Measurements from ENCODE around the gene TIGD7.

The TIGD7 gene

DNA sequence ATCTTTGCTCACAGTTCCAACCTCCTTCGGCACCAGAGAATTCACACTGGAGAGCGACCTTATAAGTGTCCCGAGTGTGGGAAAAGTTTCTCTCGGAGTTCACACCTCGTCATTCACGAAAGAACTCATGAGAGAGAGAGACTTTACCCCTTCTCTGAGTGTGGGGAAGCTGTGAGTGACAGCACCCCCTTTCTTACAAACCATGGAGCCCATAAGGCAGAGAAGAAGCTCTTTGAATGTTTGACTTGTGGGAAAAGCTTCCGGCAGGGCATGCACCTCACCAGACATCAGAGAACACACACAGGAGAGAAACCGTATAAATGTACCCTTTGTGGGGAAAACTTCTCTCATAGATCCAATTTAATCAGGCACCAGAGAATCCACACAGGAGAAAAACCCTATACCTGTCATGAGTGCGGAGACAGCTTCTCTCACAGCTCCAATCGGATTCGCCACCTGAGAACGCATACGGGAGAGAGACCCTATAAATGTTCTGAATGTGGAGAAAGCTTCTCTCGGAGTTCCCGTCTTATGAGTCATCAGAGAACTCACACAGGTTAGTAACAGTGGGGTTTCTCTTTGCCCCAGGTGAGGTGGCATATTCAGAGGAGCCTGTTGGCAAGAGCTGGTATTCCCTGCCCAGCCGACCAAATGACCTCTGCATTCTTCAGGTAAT lies 15.1 kb downstream of the TIGD7 start:
- no peak for DNase-seq (ENCODE audit: low read depth, low spot score)
- Histone ChIP-seq H3K4me3 (no peak overlapping the region), H3K9ac (ENCODE audit: insufficient read length) (no peak overlapping the region), H3K36me3 (ENCODE audit: insufficient read depth, low read length) (peaks cover 87% of the 10 kb centered on the region), H3K27ac (no peak overlapping the region), H3K9me3 (ENCODE audit: low read depth, low read length) (peaks cover 54% of the 10 kb centered on the region)
- TF ChIP-seq FOXP2 (optimal IDR thresholded peaks at IDR 0.05; ENCODE audit: control extremely low read depth, extremely low read length, insufficient read depth): no peak
- TF ChIP-seq POLR2AphosphoS5 (IDR thresholded peaks at IDR 0.05; ENCODE audit: borderline replicate concordance, low read depth, low read length): no peak
- TF ChIP-seq EZH2 (IDR thresholded peaks at IDR 0.05): no peak

DNA sequence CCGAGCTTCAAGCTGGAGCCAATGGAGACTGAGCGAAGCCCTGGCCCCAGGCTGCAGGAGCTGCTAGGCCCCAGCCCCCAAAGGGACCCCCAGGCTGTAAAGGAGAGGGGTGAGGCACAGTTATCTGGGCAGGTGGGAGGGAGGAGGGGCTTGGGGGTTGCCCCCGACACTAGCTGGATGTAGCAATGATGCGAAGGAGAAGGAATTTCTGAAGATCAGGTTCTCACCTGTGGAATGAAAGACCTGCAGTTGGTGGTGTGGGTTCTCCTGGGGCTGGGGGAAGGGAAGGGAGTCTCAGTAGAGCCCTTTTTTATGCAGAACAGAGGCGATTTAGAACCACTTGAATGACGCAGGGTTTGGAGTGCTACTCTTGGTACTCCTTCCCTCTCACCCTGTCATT lies 20.1 kb downstream of the TIGD7 start:
- Histone ChIP-seq H3K9ac (ENCODE audit: insufficient read length) (no peak overlapping the region), H3K36me3 (ENCODE audit: insufficient read depth, low read length) (peaks cover 51% of the 10 kb centered on the region), H3K27ac (no peak overlapping the region), H3K4me3 (peak overlapping the region; percentile 99), H3K9me3 (ENCODE audit: low read depth, low read length) (peaks cover 27% of the 10 kb centered on the region)
- TF ChIP-seq POLR2AphosphoS5 (IDR thresholded peaks at IDR 0.05; ENCODE audit: borderline replicate concordance, low read depth, low read length) (no peak), EZH2 (IDR thresholded peaks at IDR 0.05) (no peak), FOXP2 (optimal IDR thresholded peaks at IDR 0.05; ENCODE audit: control extremely low read depth, extremely low read length, insufficient read depth) (no peak)
- DNase-seq (ENCODE audit: low read depth, low spot score): no peak

DNA sequence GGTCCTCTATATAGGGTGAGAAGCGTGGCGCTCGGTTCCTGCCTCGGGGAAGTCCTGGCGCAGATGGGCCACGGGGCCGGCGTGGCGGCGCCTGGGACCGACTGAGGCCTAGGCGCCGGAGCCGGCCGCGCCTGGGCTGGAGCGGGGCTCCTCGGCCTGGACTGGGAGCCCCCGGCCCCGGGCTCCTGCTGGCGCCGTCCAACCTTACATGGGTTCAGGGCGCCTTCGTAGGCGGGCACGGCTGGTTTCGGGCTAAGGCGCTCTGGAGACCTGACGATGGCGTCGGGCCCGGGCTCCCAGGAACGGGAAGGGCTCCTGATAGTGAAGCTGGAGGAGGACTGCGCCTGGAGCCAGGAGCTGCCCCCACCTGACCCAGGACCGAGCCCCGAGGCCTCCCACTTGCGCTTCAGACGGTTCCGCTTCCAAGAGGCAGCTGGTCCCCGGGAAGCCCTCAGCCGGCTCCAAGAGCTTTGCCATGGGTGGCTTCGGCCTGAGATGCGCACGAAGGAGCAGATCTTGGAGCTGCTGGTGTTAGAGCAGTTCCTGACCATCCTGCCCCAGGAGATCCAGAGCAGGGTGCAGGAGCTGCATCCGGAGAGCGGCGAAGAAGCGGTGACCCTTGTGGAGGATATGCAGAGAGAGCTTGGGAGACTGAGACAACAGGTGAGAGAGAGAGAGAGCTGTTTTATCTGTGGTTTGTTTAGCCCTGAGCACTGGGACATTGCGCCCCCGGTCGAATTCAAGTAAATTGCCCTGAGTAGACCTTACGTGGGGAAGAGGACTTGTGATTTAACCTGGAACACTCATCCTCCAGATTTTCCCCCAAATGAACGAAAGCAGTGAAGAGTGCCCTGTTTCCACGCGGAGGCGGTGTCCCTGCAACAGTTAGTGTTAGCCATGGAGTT lies 21.4 kb downstream of the TIGD7 start:
- peak overlapping the region; percentile 99 for H3K27ac ChIP-seq
- peaks cover 38% of the 10 kb centered on the region for H3K36me3 ChIP-seq (ENCODE audit: insufficient read depth, low read length)
- TF ChIP-seq FOXP2 (optimal IDR thresholded peaks at IDR 0.05; ENCODE audit: control extremely low read depth, extremely low read length, insufficient read depth): no peak
- no peak for TF ChIP-seq EZH2 (IDR thresholded peaks at IDR 0.05)
- TF ChIP-seq POLR2AphosphoS5 (IDR thresholded peaks at IDR 0.05; ENCODE audit: borderline replicate concordance, low read depth, low read length): no peak
- peak overlapping the region; percentile 99 for H3K4me3 ChIP-seq
- no peak for DNase-seq (ENCODE audit: low read depth, low spot score)
- H3K9ac ChIP-seq (ENCODE audit: insufficient read length): peak overlapping the region; percentile 98
- H3K9me3 ChIP-seq (ENCODE audit: low read depth, low read length): peaks cover 14% of the 10 kb centered on the region

DNA sequence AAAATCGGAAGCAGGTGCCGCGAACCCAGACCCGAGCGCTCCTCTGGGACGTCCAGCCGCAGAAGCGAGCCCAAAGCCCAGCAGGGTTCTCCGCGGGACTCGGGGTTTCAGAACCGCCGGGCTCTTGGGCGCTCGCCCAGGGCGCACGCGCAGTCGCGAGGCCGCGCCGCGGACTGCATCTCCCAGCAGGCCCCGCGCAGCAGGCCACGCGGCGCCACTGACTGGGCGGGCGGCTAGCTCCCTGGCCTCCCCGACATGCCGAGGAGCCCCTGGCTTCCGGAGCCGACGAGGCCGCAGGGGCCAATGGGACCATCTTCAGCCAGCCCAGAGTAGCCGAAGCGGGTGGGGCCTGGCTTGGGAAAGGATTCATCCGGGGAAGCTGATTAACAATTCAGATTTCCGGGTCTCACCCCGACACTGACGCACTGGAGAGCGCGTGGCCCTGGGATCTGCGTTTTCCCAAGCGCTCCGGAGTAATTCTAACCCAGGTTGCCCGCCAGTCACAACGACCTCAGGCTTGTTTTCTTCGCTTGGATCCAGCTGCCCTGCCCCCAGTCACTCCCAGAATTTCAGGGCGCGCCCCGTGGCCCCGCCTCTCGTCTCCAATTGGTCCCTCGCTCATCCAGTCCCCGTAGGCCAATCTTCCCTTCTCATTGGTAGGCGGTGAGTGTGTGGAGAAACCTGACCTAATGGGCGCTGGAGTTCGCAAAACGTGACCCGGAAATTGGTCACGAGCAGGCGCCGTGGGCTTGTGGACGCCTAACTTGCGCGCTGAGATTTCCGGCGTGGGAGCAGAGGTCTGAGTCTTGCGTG lies 22.3 kb downstream of the TIGD7 start, which contains the start of gene ZNF263:
TSS of gene ZNF263 (plus strand) at position 762 of the 813 bp plus-strand sequence. CDS start 328 bp downstream, outside the sequence.
- peak; percentile 84 for DNase-seq (ENCODE audit: low read depth, low spot score)
- peaks cover 30% of the 10 kb centered on the region for H3K36me3 ChIP-seq (ENCODE audit: insufficient read depth, low read length)
- no peak for TF ChIP-seq EZH2 (IDR thresholded peaks at IDR 0.05)
- peak; percentile 37 for TF ChIP-seq FOXP2 (optimal IDR thresholded peaks at IDR 0.05; ENCODE audit: control extremely low read depth, extremely low read length, insufficient read depth)
- TF ChIP-seq POLR2AphosphoS5 (IDR thresholded peaks at IDR 0.05; ENCODE audit: borderline replicate concordance, low read depth, low read length): peak; percentile 71
- H3K9me3 ChIP-seq (ENCODE audit: low read depth, low read length): peaks cover 12% of the 10 kb centered on the region
- peak within 1 kb of the TSS; percentile 99 for H3K4me3 ChIP-seq
- H3K27ac ChIP-seq: peak within 1 kb of the TSS; percentile 99
- peak within 1 kb of the TSS; percentile 98 for H3K9ac ChIP-seq (ENCODE audit: insufficient read length)

DNA sequence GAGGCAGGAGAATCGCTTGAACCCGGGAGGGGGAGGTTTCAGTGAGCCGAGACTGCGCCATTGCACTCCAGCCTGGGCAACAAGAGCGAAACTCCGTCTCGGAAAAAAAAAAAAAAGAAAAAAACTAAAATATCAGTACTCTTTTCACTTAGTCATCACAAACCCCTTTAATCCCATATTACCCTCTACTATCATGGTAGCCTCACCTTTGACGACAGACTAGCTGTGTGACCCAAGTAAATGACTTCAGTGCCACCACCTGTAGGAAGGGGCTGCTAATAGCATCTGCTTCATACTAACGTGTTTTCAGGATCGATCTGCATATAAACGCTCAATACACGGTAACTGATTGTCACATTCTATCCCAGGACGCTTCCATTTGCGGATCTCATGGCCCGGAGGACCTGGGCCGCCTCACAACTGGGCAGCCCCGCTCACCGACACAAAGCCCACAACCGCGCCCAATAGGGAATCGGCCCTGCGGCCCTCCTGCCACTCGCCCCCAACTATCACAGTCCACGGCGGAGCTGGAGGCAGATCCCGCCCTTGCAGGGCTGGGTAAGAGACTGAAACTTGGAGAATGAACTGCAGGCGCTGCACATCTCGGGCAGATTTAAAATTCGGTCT lies 23.0 kb downstream of the TIGD7 start:
- H3K9me3 ChIP-seq (ENCODE audit: low read depth, low read length): peaks cover 12% of the 10 kb centered on the region
- peaks cover 24% of the 10 kb centered on the region for H3K36me3 ChIP-seq (ENCODE audit: insufficient read depth, low read length)
- no peak for DNase-seq (ENCODE audit: low read depth, low spot score)
- peak overlapping the region; percentile 99 for H3K4me3 ChIP-seq
- peak overlapping the region; percentile 99 for H3K27ac ChIP-seq
- TF ChIP-seq POLR2AphosphoS5 (IDR thresholded peaks at IDR 0.05; ENCODE audit: borderline replicate concordance, low read depth, low read length) (no peak), EZH2 (IDR thresholded peaks at IDR 0.05) (no peak), FOXP2 (optimal IDR thresholded peaks at IDR 0.05; ENCODE audit: control extremely low read depth, extremely low read length, insufficient read depth) (no peak)
- H3K9ac ChIP-seq (ENCODE audit: insufficient read length): peak overlapping the region; percentile 98

DNA sequence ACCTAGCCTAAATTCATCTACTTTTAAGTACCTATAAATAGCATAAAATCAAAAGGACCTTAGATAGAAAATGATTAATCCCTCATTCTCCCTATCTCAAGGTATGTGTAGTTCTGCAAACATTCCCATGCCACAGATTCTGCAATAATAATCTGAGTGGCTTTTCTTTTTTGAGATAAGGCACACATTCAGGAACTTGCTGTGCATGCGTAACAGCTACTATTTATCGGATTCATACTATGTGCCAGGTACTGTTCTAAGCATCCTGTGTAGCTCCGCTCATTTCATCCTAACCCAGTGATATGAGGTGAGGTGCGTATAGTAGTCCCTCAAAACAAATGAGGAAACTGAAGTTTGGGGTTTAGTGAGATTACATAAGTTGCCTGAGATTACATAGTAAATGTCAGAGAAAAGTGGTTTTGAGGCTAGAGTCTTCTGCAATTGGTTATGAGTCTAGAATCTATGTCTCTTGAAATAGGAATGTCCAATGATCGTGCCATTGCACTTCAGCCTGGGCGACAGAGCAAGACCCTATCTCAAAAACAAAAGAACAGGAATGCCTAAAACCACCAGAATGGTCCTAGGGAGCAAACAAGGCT lies 23.9 kb downstream of the TIGD7 start:
- no peak overlapping the region for H3K9ac ChIP-seq (ENCODE audit: insufficient read length)
- H3K36me3 ChIP-seq (ENCODE audit: insufficient read depth, low read length): peaks cover 15% of the 10 kb centered on the region
- no peak overlapping the region for H3K27ac ChIP-seq
- no peak for DNase-seq (ENCODE audit: low read depth, low spot score)
- TF ChIP-seq POLR2AphosphoS5 (IDR thresholded peaks at IDR 0.05; ENCODE audit: borderline replicate concordance, low read depth, low read length) (no peak), FOXP2 (optimal IDR thresholded peaks at IDR 0.05; ENCODE audit: control extremely low read depth, extremely low read length, insufficient read depth) (no peak), EZH2 (IDR thresholded peaks at IDR 0.05) (no peak)
- H3K9me3 ChIP-seq (ENCODE audit: low read depth, low read length): peaks cover 5% of the 10 kb centered on the region; the same call in 1 of the 2 replicates
- H3K4me3 ChIP-seq: no peak overlapping the region

DNA sequence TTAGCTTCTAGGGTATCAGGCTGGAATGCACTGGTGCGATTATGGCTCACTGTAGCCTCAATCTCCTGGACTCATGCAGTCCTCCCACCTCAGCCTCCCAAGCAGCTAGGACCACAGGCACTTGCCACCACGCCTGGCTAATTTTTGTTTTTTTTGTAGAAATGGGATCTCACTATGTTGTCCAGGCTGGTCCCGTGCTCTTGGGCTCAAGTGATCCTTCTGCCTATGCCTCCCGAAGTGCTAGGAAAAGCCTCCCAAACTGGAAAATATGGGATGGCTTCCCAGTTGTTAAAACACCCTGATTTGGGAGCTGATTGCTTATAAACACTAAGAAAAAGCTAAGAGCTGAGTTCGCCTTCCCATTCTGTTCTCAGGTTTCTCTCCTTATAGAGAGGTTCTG lies 28.6 kb downstream of the TIGD7 start:
- H3K4me3 ChIP-seq: no peak overlapping the region
- no peak overlapping the region for H3K27ac ChIP-seq
- no peak for DNase-seq (ENCODE audit: low read depth, low spot score)
- no peak overlapping the region for H3K9ac ChIP-seq (ENCODE audit: insufficient read length)
- H3K9me3 ChIP-seq (ENCODE audit: low read depth, low read length): no peaks in the 10 kb centered on the region
- TF ChIP-seq FOXP2 (optimal IDR thresholded peaks at IDR 0.05; ENCODE audit: control extremely low read depth, extremely low read length, insufficient read depth) (no peak), EZH2 (IDR thresholded peaks at IDR 0.05) (no peak), POLR2AphosphoS5 (IDR thresholded peaks at IDR 0.05; ENCODE audit: borderline replicate concordance, low read depth, low read length) (no peak)
- H3K36me3 ChIP-seq (ENCODE audit: insufficient read depth, low read length): no peaks in the 10 kb centered on the region

All from SK-N-MC (cell line).